C1 segment of cervical spinal cord (tissue), 14 donors: ENCODE results near the gene ALX4.

Experiments
- DNase-seq, 14 donors: peaks; one replicate each; lab custom pipeline; 2025; lab: John Stamatoyannopoulos, UW

The ALX4 gene

DNA sequence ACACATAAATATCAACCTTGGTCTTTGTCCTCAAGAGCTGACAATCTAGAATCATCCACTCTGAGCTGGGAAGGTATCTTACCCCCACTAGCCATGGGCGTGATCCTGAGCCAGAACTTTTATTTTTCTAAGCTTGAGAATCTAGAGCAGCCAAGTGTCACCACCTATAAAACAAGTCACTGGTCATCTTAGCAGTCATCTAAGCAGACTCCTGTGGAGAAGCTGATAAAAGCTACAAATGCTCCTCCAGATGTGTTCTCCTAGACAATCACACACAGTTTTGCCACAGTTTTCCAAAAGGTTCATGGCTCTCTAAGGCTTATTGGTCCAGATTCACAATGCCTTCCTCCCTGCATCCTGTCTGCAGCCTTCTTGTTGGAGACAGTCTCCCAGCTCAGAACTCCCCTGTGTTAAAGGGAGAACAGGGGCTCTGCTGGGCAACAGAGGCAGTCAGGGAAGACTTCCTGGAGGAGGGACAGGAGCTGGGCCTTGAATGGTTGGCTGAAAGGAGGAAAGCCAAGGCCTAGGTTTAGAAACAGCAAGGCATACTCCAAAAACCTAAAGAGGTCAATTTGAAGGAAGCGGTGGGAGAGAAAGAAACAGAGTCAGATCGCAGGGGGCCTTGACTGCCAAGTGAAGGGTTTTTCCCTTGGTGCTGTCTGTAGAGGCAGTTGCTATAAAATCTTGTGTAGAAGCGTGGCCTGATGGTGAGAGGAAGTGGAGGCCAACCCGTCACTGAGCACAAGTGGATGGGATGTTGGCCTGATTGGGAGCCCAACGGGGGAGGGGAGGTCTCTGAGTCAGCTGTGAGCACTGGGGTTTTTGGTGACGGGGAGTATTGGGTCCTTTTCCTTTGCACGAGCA, 42.0 kb downstream of the ALX4 start:
- no peak for DNase-seq

DNA sequence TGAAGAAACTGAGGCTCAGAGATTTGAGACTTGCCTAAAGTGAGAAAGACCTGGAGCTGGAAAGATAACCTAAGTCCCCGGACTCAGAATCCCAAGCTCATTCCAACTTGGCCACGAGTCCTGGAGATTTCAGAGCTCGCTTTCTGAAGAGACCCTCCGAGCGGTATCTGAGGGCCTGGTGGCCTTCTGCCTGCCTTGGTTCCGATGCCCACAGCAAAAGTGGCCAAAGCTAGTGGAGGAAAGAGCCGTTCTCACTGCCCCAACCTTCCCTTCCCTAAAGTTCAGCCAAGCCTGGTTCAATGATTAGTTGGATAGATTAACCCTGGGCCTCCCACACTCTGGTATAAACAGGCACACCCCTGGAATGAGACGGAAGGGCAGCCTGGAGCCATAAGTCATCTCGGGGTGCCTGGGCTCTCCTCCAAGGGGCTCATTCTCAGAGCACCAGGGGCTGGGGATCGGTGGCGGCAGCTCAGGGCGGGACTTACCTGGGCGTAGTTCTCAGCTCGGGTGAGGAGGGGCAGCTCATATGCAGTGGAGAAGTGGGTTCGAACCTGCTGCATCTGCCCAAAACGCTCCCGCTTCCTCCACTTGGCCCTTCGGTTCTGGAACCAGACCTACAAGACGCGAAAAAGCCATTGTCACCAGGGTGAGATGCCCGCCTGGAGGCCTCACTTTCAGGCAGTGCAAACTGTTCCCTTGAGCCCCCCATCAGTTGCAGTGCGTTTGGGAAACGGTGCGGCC, 42.8 kb downstream of the ALX4 start:
- DNase-seq, result no peak

- no peak for DNase-seq
Measured at GRCh38 chr11:44266056-44266780, 43.7 kb downstream of the ALX4 start.

DNA sequence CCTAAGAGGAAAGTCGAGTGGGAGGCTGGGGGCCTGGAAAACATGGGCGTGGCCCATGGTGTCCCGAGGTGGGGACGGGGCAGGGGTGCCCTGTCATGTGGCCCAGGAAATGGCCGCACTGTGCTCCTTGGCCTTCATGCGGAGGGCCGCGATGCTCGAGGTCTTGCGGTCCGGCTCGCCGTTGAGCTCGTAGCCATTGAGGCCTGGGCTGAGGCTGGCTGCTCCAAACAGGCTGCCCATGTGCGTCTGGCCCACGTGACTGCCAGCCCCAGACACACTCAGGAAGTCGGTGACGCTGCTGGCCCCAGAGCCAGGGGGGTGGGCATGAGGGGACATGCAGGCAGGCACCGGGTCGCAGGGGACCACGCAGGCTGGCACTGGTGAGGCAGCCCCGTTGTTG, 45.2 kb downstream of the ALX4 start:
- DNase-seq, result no peak

GRCh38 chr11:44264438-44264749, 45.5 kb downstream of the ALX4 start:
- DNase-seq, result no peak

- DNase-seq, result no peak
Measured at GRCh38 chr11:44263738-44264437, 46.1 kb downstream of the ALX4 start.

- peak in 1 of 14 donors; percentile 16 for DNase-seq
Measured at GRCh38 chr11:44261800-44262591, 47.9 kb downstream of the ALX4 start.

DNA sequence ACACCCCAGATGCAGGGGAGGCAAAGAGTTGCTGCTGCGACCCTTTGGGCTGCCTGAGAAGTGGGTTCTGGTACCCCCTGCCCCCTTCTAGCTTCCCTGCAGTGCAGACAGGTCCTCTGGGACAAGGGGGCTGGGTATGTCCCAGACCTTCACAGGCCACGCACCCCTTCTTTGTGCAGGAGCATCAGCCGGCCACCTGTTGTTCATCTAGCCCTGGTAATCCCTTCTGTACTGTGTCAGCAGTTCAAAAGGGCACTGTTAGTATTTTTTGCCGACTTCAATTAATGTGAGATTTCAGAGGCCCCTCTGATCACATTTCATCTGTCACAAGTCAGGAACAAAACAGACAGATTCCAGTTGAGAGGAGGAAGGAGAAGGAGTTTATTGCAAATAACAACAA, 49.9 kb downstream of the ALX4 start:
- DNase-seq, result no peak

DNA sequence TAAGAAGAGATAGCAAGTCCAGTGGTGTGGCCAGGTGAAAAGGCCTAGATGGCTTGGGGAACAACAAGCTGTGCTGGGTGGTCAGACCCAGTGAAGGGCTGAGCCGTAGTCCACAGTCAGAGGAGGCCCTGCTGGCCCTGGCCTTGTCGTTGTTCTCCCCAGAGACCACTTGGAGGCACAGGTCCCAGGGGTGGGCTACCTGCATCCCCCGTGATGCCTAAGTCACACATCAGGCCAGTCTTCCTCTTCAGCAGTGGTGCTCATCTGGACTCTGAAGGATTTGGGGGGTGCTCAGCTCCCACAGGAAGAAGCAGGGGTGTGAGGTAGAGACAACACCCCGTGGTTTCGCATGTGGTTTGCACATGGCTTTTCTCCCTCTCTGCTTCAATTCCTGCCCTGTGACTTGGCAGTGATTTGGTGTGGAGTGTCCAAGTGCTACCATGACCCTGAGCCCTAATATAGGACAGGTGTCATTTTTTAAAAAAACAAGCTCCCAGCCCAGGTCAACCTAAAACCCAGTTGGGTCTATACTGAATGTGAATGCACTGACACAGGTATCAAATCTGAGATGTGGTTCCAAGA, 51.0 kb downstream of the ALX4 start:
- DNase-seq, result no peak

GRCh38 chr11:44258190-44258489, 51.8 kb downstream of the ALX4 start:
- no peak for DNase-seq

DNA sequence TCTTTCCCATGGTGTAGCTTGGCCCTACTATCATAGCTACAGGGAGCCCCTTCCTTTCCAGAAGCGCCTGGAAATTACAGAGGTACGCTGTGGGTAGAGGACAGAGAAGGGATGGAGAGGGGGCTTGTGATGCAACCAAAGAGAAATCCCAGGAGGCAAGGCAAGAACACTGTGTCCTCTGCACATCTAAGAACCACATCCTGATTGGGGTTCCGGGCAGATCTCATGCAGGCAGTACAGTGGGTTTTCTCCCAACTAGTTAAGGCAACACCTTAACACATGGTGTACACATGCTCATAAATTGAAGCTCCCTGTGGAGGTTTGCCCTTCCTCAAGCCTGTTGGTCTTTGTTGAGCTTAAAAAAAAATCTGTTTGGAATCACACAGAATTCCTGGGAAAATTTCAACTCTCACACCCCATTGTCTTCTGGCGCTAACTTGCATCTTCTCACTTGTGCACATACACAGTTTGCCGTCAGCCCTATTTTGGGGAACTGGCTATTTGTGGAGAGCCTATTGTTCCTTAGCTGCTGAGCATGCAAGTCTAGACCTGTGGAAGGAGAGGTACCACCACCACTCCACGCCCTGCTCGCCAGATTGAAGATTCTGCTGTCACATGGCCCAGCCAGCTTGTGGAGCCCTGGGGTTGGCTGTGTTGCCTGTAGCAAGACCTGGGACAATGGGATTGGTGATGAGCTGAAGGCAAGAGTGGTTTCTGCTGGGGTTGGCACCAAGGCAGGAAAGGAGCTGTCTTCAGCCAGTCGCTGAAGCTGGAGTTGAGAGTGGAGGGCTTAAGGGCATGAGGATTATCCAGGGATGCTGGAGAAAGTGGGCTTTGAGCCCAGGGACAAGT, 52.4 kb downstream of the ALX4 start:
- no peak for DNase-seq

DNA sequence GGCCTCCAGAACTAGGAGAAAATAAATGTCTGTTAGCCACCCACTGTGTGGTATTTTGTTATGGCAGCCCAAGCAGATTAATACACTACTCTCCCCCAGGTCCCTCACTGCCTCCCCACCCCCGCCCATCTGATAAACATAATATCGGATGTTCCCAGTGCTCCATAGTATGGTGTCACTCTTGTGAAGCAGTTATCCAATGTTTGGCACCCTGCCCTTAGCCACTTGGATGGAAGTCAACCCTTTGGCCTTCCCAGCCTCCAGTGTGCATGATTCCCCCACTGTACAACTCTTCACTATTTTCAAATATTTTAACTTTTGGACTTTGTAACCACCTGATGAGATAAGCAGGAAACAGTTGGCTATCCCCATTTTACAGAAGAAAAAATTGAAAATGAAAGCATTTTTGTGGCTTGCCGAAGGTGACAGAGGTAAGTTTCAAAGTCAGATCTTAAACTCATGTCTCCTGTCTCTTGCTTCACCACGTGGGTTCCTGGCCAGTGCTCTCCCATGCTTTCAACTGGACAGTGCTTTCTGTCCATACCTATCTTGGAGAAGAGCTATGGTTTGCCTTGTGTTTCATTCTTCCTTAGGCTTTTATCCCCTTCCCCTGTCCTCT, 53.2 kb downstream of the ALX4 start:
- DNase-seq, result no peak

GRCh38 chr11:44255406-44256071, 54.4 kb downstream of the ALX4 start:
- DNase-seq, result no peak

DNA sequence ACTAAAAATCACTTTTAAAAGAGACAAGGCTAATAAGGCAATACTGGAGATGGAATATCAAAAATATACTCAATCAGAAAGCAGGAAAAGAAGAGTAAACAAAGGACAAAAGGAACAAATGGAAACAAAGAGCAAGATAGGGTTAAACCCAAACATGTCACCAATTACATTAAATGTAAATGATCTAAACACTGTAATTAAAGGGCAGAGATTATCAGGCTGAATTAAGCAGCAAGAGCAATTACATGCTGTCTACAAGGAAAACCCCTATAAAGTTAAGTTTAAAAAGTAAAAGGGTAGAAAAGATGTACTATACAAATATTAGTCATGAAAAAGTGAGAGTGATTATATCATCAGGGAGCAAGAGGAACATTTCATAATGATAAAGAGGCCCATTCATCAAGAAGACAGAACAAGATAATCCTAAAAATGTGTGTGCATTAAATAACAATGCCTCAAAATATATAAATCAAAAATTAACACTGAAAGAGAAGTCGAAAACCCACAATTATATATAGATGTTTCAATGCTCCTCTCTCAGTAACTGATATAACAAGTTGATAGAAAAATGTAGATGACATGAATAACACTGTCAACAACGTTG, 56.8 kb downstream of the ALX4 start:
- DNase-seq, result no peak

- DNase-seq, result no peak
Measured at GRCh38 chr11:44250421-44250820, 59.5 kb downstream of the ALX4 start.

- no peak for DNase-seq
Measured at GRCh38 chr11:44248109-44248508, 61.8 kb downstream of the ALX4 start.

- DNase-seq, result no peak
Measured at GRCh38 chr11:44247508-44247907, 62.4 kb downstream of the ALX4 start.

- no peak for DNase-seq
Measured at GRCh38 chr11:44246726-44247125, 63.2 kb downstream of the ALX4 start.
